SK-N-MC (cell line): ENCODE measurements around the gene OR9A2.

ENCODE experiments used
- DNase-seq: peaks from one replicate; pipeline ENCODE4 v3.0.0-alpha.2; 2011; ENCODE audit warnings: low read depth, low spot score
- H3K27ac ChIP-seq: fragments of 200-600 bp; sonication (generic); 2 replicates; pipeline ENCODE4 v1.5.1; 2016; ENCODE audit warnings: mixed run types
- H3K36me3 ChIP-seq: fragments of 200-600 bp; sonication (generic); 2 replicates; pipeline ENCODE4 v1.6.1; 2017; ENCODE audit warnings: antibody characterized with exemption, low read length, mixed read lengths; ENCODE audit not compliant: insufficient read depth
- H3K4me3 ChIP-seq: fragments of 200-600 bp; sonication (generic); 2 replicates; pipeline ENCODE4 v1.5.1; 2016
- H3K9ac ChIP-seq: fragments of 200-600 bp; sonication (generic); 2 replicates; pipeline ENCODE4 v1.8.0; 2017; ENCODE audit warnings: mixed run types, mixed read lengths; ENCODE audit not compliant: insufficient read length
- H3K9me3 ChIP-seq: fragments of 200-600 bp; sonication (generic); 2 replicates; pipeline ENCODE4 v1.6.1; 2017; ENCODE audit warnings: low read depth, mild to moderate bottlenecking, antibody characterized with exemption, low read length, moderate library complexity, mixed read lengths
- EZH2 ChIP-seq: fragments of 200-600 bp; sonication (generic); IDR thresholded peaks from one replicate; pipeline ENCODE4 v1.6.1; 2017; ENCODE audit warnings: antibody characterized with exemption
- FOXP2 ChIP-seq: optimal IDR thresholded peaks from 2 replicates; pipeline ENCODE3; 2011; ENCODE audit warnings: mild to moderate bottlenecking, moderate library complexity; ENCODE audit not compliant: insufficient read depth; ENCODE audit errors: extremely low read length, control extremely low read depth
- POLR2AphosphoS5 ChIP-seq: IDR thresholded peaks from 2 replicates; pipeline ENCODE4 v1.6.1; 2012; ENCODE audit warnings: mild to moderate bottlenecking, low read depth, low read length, borderline replicate concordance

The OR9A2 gene

DNA sequence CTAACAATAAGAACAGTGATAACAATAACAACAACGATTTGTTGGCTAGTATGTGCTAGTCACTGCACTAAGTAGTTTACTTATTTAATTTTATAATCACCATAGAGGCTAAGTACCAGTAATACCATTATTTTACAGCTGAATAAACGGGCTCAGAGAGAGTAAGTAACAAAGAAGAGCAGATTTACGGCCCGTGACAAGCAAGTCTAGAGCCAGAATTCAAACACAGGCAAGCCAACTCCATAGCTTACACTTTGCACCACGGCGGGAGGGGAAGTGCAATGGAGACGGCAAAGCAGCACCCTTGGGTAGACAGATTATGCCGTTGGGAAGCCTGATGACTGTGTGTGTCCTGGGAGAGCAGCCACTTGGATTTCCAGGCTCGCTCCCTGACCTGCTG, 24.0 kb upstream of the OR9A2 start:
- Histone ChIP-seq H3K27ac (no peak overlapping the region), H3K36me3 (no peaks in the 10 kb centered on the region), H3K9ac (no peak overlapping the region), H3K4me3 (no peak overlapping the region), H3K9me3 (no peaks in the 10 kb centered on the region)
- DNase-seq: no peak
- TF ChIP-seq FOXP2 (no peak), POLR2AphosphoS5 (no peak), EZH2 (no peak)

DNA sequence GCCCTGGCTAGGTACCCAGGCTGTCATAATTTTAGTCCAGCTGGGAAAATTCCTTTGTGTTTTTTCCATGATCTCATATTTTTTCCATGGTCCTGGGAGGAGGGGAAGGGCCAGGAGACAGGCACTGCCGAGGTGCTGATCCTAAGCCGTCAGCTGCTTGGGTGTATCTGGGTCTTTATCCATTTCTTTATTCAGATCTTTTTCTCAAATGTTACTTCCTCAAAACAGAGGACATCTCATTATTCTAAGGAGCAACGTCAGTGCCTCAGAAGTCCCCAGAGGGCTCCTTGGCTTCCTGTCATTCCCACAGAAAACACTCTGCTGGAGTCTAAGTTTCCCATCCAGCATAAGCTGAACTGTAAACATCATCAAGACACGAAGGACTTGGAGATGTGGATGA, 22.4 kb upstream of the OR9A2 start:
- no peak overlapping the region for H3K27ac ChIP-seq

DNA sequence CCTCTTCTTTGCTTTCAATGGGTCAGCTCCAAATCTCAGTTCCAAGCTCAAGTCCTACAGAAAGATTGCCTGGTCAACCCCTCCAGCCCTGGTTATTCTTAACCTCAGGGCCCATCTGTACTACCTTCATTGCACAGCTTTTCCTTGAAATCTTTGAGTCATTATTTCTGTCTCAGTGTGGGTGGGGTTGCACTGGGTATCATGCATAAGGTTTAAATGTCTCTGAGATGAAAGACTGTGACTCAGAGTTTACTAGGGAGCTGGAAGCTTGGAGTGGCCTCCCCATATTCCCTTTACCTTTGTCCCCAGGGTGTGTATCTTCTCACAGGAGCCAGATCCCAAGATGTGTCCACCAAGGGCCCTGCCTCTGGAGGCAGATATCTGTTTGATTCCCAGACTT, 21.9 kb upstream of the OR9A2 start:
- Histone ChIP-seq H3K9ac (no peak overlapping the region), H3K9me3 (no peaks in the 10 kb centered on the region), H3K4me3 (no peak overlapping the region), H3K27ac (no peak overlapping the region), H3K36me3 (no peaks in the 10 kb centered on the region)
- DNase-seq: no peak
- no peak for TF ChIP-seq FOXP2
- TF ChIP-seq EZH2: no peak

More for the DNA sequence above, 22.4 kb upstream of the OR9A2 start:
- H3K9me3 ChIP-seq: no peaks in the 10 kb centered on the region
- no peaks in the 10 kb centered on the region for H3K36me3 ChIP-seq
- no peak overlapping the region for H3K9ac ChIP-seq
- TF ChIP-seq POLR2AphosphoS5 (no peak), FOXP2 (no peak), EZH2 (no peak)
- no peak overlapping the region for H3K4me3 ChIP-seq
- DNase-seq: no peak

DNA sequence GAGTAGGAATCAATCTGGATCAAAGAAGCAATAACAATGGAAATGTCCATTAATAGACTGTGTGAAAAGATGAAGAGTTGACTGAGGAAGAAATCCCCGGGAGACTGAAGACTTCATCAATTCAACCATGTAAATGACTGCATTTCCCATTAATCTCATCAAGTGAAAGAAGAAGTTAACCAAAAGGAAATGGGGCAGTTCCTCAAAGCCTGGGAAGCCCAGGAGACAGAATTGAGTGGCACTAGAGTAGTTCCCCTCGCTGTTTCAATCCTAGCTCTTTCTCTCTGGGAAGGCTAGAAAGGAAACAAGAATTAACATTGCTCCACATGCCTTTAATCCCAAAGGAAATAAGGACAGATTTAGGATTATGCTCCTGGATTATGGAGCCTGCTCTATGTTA, 20.4 kb upstream of the OR9A2 start:
- Histone ChIP-seq H3K27ac (no peak overlapping the region), H3K9me3 (no peaks in the 10 kb centered on the region), H3K4me3 (no peak overlapping the region), H3K36me3 (no peaks in the 10 kb centered on the region), H3K9ac (no peak overlapping the region)
- no peak for DNase-seq
- TF ChIP-seq EZH2 (no peak), POLR2AphosphoS5 (no peak), FOXP2 (no peak)

DNA sequence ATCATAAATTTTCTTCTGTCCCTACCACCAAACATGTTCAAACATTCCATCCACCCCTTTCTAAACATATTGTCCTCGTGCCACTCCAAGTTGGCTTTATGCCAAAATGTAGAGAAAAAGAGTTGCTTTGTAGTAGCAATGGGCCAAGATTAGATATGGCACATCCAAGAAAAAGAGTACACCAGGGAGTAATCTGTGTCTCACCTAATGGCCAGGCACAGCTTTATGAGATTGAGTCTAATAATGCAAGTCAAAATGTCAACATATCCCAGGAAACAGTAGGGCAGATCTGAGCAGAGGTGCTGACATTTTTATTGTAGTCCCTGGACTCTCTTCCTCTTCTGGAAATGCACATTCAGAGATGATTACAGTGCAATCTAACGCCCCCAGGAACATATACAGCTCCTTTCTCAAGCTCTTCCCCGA, 19.5 kb upstream of the OR9A2 start:
- Histone ChIP-seq H3K9ac (no peak overlapping the region), H3K9me3 (no peaks in the 10 kb centered on the region), H3K27ac (no peak overlapping the region), H3K4me3 (no peak overlapping the region), H3K36me3 (no peaks in the 10 kb centered on the region)
- DNase-seq: no peak
- TF ChIP-seq POLR2AphosphoS5 (no peak), FOXP2 (no peak)

DNA sequence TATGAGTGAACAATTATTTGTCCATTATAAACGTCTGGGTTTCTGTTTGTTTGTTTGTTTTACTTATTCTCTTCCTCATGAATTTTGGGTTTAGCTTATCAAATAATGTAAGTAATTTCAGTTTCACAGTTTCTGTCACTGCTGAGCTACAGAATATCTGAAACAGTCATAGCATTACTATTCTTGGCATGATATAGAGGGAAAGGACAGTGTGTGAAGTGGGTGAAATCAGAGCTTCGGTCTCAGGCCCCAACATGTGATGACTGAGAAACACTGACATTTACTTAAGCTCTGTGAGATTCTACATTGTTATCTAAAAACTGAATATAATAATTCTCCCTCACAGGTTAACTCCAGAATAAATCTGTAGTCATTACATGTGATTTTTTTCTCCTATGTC, 16.5 kb upstream of the OR9A2 start:
- Histone ChIP-seq H3K4me3 (no peak overlapping the region), H3K27ac (no peak overlapping the region)

DNA sequence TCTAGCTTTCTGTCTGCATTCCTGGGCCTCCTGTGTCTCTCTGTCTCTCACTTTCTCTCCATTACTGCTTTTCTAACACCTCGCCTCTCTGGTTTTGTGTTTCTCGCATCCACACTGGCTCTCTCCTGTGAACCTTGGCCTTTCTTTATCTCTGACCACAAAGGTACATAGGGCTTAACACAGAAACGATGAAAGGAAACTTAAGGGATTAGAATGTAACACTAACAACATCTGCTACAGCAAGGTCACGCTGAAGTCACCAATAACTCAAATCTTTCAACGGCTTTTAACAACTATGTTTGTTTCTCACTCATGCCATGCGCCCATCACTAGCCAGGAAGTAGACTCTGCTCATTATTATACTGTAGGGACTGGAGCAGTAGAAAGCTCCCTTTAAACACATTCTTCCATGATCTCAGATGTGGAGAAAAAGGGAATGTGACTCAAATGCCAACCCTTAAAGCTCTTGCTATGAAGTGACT, 15.9 kb upstream of the OR9A2 start:
- Histone ChIP-seq H3K27ac (no peak overlapping the region), H3K9me3 (no peaks in the 10 kb centered on the region), H3K4me3 (no peak overlapping the region), H3K9ac (no peak overlapping the region), H3K36me3 (no peaks in the 10 kb centered on the region)
- no peak for DNase-seq
- no peak for TF ChIP-seq POLR2AphosphoS5
- TF ChIP-seq EZH2: no peak
- TF ChIP-seq FOXP2: no peak

More for the DNA sequence above, 16.5 kb upstream of the OR9A2 start:
- Histone ChIP-seq H3K9ac (no peak overlapping the region), H3K36me3 (no peaks in the 10 kb centered on the region), H3K9me3 (no peaks in the 10 kb centered on the region)
- TF ChIP-seq EZH2: no peak
- TF ChIP-seq POLR2AphosphoS5: no peak
- no peak for TF ChIP-seq FOXP2
- DNase-seq: no peak

DNA sequence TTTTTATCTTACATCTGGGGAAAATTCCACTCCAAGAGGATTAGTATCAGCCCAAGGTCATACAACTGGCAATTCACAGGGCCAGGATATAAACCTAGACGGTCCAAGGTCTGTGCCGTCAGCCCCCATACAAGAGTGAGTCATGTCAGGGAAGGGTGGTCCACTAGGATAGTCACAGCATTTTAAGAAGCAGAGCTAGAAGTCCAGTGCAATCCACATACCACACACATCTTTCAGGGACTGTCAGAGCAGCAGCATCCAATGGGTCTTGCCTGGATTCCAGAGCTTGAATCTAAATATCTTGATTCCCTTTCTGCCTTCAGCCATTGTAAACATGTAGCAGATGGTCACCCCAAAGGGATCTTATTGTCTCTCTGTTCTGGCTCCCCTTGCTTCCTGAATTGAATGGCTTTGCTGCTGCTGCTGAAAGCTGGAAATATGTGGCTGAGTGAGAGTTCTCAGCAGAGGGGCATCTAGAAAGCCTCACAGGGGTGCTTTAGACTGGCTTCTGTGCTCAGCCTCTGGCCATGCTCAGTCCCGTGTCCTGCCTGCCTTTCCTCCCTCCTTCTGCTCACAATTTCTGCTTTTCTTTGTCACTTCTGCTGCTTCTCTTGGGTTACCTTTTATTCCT, 15.3 kb upstream of the OR9A2 start:
- Histone ChIP-seq H3K9me3 (no peaks in the 10 kb centered on the region), H3K4me3 (no peak overlapping the region), H3K36me3 (no peaks in the 10 kb centered on the region), H3K27ac (no peak overlapping the region), H3K9ac (no peak overlapping the region)
- no peak for TF ChIP-seq FOXP2
- no peak for TF ChIP-seq EZH2
- no peak for TF ChIP-seq POLR2AphosphoS5
- DNase-seq: no peak

DNA sequence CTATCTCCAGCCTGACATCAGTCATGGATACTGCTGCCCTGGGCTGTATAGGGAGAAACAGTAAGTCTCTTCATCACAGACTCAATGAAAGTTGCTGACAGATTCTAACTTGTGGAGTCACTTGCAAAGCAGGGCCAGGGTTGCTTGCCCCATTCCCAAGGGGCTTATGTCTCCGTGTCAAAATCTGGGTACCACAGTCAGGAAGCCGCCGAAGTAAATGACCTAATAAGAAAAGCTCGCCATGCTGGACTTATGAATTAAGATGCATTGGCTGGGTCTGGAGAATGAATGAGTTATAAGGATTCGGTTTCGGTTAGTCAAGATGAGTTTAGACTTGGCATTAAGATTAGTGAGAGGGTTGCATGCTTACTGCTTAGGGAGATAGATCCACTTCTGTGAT, 14.4 kb upstream of the OR9A2 start:
- H3K4me3 ChIP-seq: no peak overlapping the region
- no peaks in the 10 kb centered on the region for H3K9me3 ChIP-seq

More for the DNA sequence above, 14.4 kb upstream of the OR9A2 start:
- DNase-seq: no peak
- H3K9ac ChIP-seq: no peak overlapping the region
- no peak overlapping the region for H3K27ac ChIP-seq
- H3K36me3 ChIP-seq: no peaks in the 10 kb centered on the region
- TF ChIP-seq FOXP2 (no peak), EZH2 (no peak), POLR2AphosphoS5 (no peak)
